ENCODE results near the gene PCDHA11.

PCDHA11 gene

DNA sequence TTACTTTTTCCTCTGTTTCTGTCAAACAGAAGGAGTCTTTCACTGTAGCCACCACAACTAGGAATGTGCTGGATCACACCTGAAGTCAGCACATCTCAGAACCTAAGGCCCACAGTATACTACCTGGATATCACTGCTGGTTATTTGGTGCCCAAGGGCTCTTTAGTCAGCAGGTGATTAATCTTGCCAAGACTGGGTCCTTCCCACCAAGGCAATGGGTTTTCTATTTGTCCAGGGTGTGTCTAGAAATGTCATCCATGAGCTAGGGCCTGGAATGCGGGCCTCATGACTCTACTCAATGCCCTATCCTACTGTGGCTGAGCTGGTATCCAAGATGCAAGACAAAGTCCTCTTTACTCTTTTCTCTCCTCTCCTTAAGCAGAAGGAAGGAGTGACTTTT is 47.6 kb downstream of the PCDHA11 start:
- no peaks in the 10 kb centered on the region for H3K9me3 ChIP-seq (ENCODE audit: severe bottlenecking)
- no peaks in the 10 kb centered on the region for H3K36me3 ChIP-seq (ENCODE audit: low read depth)
- H3K27me3 ChIP-seq (ENCODE audit: insufficient read depth, poor library complexity, severe bottlenecking): peaks cover 4% of the 10 kb centered on the region
- no peak for DNase-seq (ENCODE audit: low spot score)
- H3K4me1 ChIP-seq (ENCODE audit: insufficient read depth, poor library complexity, severe bottlenecking): no peaks in the 10 kb centered on the region
- H3K27ac ChIP-seq (ENCODE audit: poor library complexity, severe bottlenecking): no peak overlapping the region
- peak; percentile 35; the same call in 2 of the 3 replicates for ATAC-seq (ENCODE audit: low read depth)
- TF ChIP-seq, protein P1, sequence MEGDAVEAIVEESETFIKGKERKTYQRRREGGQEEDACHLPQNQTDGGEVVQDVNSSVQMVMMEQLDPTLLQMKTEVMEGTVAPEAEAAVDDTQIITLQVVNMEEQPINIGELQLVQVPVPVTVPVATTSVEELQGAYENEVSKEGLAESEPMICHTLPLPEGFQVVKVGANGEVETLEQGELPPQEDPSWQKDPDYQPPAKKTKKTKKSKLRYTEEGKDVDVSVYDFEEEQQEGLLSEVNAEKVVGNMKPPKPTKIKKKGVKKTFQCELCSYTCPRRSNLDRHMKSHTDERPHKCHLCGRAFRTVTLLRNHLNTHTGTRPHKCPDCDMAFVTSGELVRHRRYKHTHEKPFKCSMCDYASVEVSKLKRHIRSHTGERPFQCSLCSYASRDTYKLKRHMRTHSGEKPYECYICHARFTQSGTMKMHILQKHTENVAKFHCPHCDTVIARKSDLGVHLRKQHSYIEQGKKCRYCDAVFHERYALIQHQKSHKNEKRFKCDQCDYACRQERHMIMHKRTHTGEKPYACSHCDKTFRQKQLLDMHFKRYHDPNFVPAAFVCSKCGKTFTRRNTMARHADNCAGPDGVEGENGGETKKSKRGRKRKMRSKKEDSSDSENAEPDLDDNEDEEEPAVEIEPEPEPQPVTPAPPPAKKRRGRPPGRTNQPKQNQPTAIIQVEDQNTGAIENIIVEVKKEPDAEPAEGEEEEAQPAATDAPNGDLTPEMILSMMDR (IDR thresholded peaks at IDR 0.05; ENCODE audit: poor library complexity, severe bottlenecking): no peak
- H3K4me3 ChIP-seq (ENCODE audit: severe bottlenecking): no peak overlapping the region

Measured in RWPE2 (cell line).